RCC 7860 (cell line): Measurements from ENCODE around the gene ABHD15.
A peak's percentile ranks its signal among the peaks of the same experiment; 100 is the strongest.

ENCODE experiments used
- DNase-seq: peaks from one replicate; pipeline ENCODE4 v3.0.0-alpha.2; 2015; ENCODE audit warnings: low spot score
- FAIRE-seq: peaks from 2 replicates; lab custom pipeline; 2012; peaks lifted over from hg19 to GRCh38; lab: Jason Lieb, UNC

The ABHD15 gene

GRCh38 chr17:29595107-29595942, 28.5 kb upstream of the ABHD15 start:
- DNase-seq (no peak), FAIRE-seq (no peak)

- FAIRE-seq, result no peak
Observed at GRCh38 chr17:29594519-29595090, 27.8 kb upstream of the ABHD15 start.

GRCh38 chr17:29593591-29594518, 27.0 kb upstream of the ABHD15 start:
- FAIRE-seq, result no peak
- DNase-seq, result no peak

More at GRCh38 chr17:29594519-29595090, 27.8 kb upstream of the ABHD15 start:
- DNase-seq, result no peak

GRCh38 chr17:29592850-29593551, 26.2 kb upstream of the ABHD15 start, which contains the start of gene ANKRD13B:
Gene ANKRD13B, plus strand, starts transcription at chr17:29593132. Its CDS starts 490 bp downstream, at chr17:29593622.
- DNase-seq (no peak), FAIRE-seq (no peak)

GRCh38 chr17:29591737-29592608, 25.1 kb upstream of the ABHD15 start:
- FAIRE-seq (peak; percentile 16), DNase-seq (peak; percentile 59)

- no peak for FAIRE-seq
- DNase-seq, result no peak
Observed at GRCh38 chr17:29591146-29591736, 24.4 kb upstream of the ABHD15 start.

GRCh38 chr17:29590411-29591145, 23.7 kb upstream of the ABHD15 start:
- FAIRE-seq (no peak), DNase-seq (no peak)

- DNase-seq, result peak; percentile 65
- no peak for FAIRE-seq
Observed at GRCh38 chr17:29589524-29590410, 22.9 kb upstream of the ABHD15 start, which contains the start of gene GIT1. Gene GIT1, minus strand, starts transcription at chr17:29589648. Its CDS starts 270 bp downstream, at chr17:29589378.

GRCh38 chr17:29588562-29589411, 21.9 kb upstream of the ABHD15 start:
- FAIRE-seq, result no peak

GRCh38 chr17:29588017-29588561, 21.3 kb upstream of the ABHD15 start:
- no peak for FAIRE-seq
- no peak for DNase-seq

More at GRCh38 chr17:29588562-29589411, 21.9 kb upstream of the ABHD15 start:
- no peak for DNase-seq

- FAIRE-seq, result no peak
Observed at GRCh38 chr17:29587591-29587990, 20.8 kb upstream of the ABHD15 start.

GRCh38 chr17:29586676-29587469, 20.0 kb upstream of the ABHD15 start:
- FAIRE-seq, result no peak
- DNase-seq, result no peak

More at GRCh38 chr17:29587591-29587990, 20.8 kb upstream of the ABHD15 start:
- no peak for DNase-seq

- DNase-seq (no peak), FAIRE-seq (no peak)
Observed at GRCh38 chr17:29585080-29585751, 18.4 kb upstream of the ABHD15 start.

- FAIRE-seq (no peak), DNase-seq (no peak)
Observed at GRCh38 chr17:29584452-29585079, 17.7 kb upstream of the ABHD15 start.
